ENCODE data around the gene SSBP3.

GRCh38 chr1:54407154-54407403, 885 bp upstream of the SSBP3 start:
- TF ChIP-seq, protein P1, sequence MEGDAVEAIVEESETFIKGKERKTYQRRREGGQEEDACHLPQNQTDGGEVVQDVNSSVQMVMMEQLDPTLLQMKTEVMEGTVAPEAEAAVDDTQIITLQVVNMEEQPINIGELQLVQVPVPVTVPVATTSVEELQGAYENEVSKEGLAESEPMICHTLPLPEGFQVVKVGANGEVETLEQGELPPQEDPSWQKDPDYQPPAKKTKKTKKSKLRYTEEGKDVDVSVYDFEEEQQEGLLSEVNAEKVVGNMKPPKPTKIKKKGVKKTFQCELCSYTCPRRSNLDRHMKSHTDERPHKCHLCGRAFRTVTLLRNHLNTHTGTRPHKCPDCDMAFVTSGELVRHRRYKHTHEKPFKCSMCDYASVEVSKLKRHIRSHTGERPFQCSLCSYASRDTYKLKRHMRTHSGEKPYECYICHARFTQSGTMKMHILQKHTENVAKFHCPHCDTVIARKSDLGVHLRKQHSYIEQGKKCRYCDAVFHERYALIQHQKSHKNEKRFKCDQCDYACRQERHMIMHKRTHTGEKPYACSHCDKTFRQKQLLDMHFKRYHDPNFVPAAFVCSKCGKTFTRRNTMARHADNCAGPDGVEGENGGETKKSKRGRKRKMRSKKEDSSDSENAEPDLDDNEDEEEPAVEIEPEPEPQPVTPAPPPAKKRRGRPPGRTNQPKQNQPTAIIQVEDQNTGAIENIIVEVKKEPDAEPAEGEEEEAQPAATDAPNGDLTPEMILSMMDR (conservative IDR thresholded peaks at IDR 0.05; ENCODE audit: low read depth, low read length) = no peak
- TF ChIP-seq EZH2 (IDR thresholded peaks at IDR 0.05; ENCODE audit: low read length, unreplicated experiment) = no peak
- TF ChIP-seq EZH2phosphoT487 (IDR thresholded peaks at IDR 0.05; ENCODE audit: borderline replicate concordance, low read length) = no peak
